Activated CD8-positive, alpha-beta memory T cell treated with anti-CD3 and anti-CD28 coated beads, Interleukin-2, amount 50 U/mL, for 24 hours (primary cell): Measurements from ENCODE around the gene ERF.
A peak's percentile ranks its signal among the peaks of the same experiment; 100 is the strongest.

ENCODE experiments used
- DNase-seq: peaks from one replicate; pipeline ENCODE4 v3.0.0-alpha.2; 2020; ENCODE audit errors: extremely low read depth

ERF gene

DNA sequence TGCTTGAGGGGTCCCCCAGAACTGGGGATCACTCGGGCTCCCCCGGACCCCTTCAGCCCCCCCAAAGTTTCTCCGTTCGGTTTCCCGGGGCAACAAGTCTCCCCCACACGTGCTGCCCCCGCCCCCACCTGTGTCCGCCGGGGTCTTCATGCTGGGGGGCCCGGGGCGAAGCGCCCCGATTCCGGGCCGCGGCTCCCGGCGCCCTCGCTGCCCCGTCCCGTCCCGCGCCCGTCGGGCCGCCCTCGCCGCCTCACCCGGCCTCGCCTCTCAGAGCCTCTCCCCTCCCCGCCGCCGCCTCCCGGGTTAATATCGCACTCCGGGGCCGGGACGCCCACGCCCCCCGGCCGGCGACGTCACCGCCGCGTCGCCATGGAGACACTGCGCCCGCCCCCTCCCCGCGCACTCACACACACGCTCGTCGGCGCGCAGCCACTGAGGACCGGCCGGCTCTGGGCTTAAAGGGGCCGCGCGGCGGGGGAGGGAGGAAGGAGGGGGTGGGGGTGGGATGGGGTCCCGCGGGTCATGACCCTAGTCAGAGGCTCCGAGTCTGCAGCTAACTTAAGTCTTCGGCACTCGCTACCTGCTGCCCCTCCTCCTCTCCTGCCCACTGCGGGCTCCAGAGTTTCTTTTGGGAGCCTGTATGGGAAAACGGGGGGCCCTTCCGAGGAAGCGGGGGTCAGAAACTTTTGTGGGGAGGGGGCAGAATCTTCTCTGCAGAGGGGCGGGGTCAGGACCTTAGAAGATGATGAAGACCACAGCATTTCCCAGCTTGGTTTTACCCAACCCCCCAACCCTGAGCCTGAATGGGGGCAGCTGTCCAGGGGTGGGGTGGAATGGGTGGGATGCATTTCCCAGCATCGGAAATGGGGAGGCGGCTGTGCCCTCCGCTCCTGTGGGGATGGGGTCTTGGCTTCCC lies at the start of gene ERF:
Gene ERF, minus strand, starts transcription at position 279 of the 916 bp plus-strand sequence. Its CDS starts 129 bp downstream, at position 150.
- peak; percentile 69 for DNase-seq

- DNase-seq, result no peak
These were observed 48.9 kb upstream of the ERF start for GRCh38 chr19:42303876-42304275.

DNA sequence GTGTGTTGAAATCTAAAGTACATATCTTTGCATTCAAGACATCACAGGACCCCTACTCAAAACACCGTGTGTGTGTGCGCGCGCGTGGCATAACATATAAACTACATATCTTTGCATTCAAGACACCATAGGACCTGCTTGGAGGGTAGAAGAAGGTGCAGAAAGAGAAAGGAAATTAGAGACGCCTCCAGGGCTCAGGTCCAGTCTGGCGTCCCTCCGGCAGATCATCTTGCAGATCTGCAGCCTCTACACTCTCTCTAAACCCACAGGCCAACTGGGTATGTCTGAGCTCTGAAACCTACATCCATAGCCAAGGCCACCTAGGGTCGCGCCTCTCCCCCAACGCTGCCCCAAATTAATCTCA lies 48.2 kb upstream of the ERF start:
- no peak for DNase-seq

DNA sequence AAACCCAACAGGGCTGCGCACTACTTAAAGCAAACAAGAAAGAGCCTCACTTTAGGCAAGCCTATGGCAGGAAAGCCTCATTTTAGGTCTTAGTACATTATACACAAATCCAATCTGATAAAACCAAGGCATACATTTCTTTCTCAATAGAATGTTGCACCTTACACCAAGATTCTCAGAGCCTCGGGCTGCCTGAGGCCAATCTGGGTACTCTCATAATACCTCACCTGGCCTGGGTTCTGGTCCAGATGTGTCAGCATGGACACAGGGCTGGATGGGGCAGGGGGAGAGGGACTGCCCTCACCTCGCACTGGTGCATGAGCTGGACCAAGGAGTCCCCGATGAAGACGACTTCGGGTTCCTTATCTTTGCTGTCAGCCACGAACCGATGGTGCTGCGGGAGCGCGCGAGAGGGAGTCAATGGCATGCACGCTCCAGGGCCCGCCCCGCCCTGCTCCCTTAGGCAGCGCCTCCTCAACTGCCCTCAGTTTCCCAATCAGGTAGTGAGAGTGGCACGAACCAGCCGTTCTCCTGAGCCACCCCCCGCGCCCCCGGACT lies 46.8 kb upstream of the ERF start, which contains the start of gene PRR19:
Gene PRR19, plus strand, starts transcription at position 487 of the 558 bp plus-strand sequence. CDS start 7,453 bp downstream, outside the sequence.
- no peak for DNase-seq

GRCh38 chr19:42297039-42297438 lies 42.1 kb upstream of the ERF start:
- DNase-seq, result no peak

- peak; percentile 79 for DNase-seq
These were observed 41.0 kb upstream of the ERF start for GRCh38 chr19:42295831-42296525.

GRCh38 chr19:42295342-42295741 lies 40.4 kb upstream of the ERF start:
- no peak for DNase-seq

- no peak for DNase-seq
These were observed 39.7 kb upstream of the ERF start for GRCh38 chr19:42294471-42295137.

GRCh38 chr19:42293948-42294347 lies 39.0 kb upstream of the ERF start:
- DNase-seq, result no peak

GRCh38 chr19:42293540-42293939 lies 38.6 kb upstream of the ERF start:
- no peak for DNase-seq

DNA sequence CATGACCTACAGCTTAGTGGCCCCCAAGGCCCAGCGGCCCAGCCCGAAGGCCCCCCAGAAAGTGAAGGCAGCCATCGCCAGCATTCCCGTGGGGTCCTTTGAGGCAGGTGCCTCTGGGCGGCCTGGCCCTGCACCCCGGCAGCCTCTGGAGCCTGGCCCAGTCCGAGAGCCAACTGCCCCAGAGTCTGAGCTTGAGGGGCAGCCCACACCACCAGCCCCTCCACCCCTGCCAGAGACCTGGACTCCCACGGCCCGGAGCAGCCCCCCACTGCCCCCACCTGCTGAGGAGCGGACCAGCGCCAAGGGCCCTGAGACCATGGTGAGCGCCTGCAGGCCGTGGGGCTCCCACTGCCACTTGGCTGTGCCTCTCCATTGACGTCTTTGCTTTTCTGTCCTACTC lies 38.0 kb upstream of the ERF start:
- DNase-seq, result no peak

GRCh38 chr19:42292042-42292960 lies 37.4 kb upstream of the ERF start:
- no peak for DNase-seq

- no peak for DNase-seq
These were observed 36.5 kb upstream of the ERF start for GRCh38 chr19:42291435-42291810.

DNA sequence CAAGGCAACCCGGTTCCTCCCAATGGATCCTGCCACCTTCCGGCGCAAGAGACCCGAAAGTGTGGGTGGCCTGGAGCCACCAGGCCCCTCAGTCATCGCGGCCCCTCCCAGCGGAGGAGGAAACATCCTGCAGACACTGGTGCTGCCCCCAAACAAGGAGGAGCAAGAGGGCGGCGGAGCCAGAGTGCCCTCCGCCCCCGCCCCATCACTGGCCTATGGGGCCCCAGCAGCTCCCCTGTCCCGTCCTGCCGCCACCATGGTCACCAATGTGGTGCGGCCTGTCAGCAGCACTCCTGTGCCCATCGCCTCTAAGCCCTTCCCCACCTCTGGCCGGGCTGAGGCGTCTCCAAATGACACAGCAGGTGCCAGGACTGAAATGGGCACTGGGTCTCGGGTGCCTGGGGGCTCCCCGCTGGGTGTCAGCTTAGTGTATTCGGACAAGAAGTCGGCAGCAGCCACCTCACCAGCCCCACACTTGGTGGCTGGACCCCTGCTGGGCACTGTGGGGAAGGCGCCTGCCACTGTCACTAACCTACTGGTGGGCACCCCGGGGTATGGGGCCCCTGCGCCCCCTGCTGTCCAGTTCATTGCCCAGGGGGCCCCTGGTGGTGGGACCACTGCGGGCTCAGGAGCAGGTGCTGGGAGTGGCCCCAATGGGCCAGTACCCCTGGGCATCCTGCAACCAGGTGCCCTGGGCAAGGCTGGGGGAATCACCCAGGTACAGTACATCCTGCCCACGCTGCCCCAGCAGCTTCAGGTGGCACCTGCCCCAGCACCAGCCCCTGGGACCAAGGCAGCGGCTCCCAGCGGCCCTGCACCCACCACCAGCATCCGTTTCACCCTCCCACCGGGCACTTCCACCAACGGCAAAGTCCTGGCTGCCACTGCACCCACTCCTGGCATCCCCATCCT lies 35.9 kb upstream of the ERF start:
- no peak for DNase-seq

- DNase-seq, result no peak
These were observed 35.2 kb upstream of the ERF start for GRCh38 chr19:42290136-42290522.

DNA sequence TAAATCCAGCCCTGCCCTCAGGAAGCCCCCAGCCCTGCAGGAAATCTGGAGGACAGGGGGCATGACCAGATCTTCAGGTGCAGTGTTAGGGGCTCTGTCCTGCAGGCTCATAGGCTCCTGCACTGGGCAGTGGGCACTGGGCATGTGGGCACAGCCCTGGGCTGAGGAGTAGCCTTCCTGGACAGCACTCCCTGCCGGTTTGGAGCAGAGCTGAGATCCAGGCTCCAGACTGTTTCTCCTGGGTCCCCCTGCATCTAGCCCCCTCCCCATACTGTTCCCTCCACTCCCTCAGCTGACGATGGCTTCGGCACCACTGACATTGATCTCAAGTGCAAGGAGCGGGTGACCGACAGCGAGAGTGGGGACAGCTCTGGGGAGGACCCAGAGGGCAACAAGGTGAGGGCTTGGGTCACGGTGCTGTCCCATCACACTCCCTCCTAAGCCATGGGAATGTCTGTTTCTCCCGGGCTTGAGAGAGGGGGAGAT lies 34.7 kb upstream of the ERF start:
- no peak for DNase-seq

- no peak for DNase-seq
These were observed 34.1 kb upstream of the ERF start for GRCh38 chr19:42288881-42289555.

- DNase-seq, result no peak
These were observed 33.5 kb upstream of the ERF start for GRCh38 chr19:42288387-42288786.

GRCh38 chr19:42287827-42288107 lies 32.8 kb upstream of the ERF start:
- DNase-seq, result no peak
